ENCODE measurements around the gene CMKLR1. TPM values are rescaled to one million over a fixed set of nuclear protein-coding genes. Genes with fewer than 3 reads are reported as not detected.

The CMKLR1 gene
- total RNA-seq, 1 donor from 2014 or later = 5.2 TPM

DNA sequence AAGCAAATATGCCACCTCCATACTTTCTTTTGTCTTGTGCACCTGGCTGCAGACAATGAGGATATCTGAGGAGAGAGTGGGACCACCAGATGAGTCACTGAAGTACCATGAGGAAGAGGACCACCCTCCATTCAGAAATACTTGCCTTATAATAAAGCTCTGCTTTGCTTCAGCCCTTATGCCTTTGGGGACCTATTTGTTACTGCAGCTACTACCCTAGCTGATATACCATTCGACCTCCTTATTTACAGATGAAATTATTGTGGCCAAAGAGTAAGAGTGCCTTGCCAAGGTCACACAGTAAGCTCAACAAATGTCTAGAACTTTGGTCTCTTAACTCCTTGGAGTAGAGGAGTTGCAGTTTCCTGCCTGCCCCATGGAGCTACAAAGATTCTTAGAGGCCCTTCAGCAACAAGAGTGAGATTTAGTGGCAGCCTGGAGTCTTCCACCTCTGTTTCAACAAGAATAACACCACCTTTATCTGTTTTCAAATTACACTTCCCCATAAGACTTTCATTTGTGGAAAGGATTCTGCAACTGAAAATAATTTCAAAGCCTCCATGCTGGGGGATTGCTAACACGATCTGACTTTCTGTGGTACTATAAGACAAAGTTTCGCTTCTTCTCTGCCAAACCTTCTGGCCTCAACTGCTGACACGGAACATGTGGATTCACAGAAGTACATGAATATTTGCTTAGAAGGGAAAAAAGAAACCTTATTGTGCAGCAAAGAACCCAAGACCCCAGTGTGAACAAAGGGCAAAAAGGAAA is 3.6 kb downstream of the CMKLR1 start:
- no peak for DNase-seq (ENCODE audit: low spot score)

GRCh38 chr12:108333898-108334699 is 5.0 kb downstream of the CMKLR1 start:
- DNase-seq (ENCODE audit: low spot score) = no peak

DNA sequence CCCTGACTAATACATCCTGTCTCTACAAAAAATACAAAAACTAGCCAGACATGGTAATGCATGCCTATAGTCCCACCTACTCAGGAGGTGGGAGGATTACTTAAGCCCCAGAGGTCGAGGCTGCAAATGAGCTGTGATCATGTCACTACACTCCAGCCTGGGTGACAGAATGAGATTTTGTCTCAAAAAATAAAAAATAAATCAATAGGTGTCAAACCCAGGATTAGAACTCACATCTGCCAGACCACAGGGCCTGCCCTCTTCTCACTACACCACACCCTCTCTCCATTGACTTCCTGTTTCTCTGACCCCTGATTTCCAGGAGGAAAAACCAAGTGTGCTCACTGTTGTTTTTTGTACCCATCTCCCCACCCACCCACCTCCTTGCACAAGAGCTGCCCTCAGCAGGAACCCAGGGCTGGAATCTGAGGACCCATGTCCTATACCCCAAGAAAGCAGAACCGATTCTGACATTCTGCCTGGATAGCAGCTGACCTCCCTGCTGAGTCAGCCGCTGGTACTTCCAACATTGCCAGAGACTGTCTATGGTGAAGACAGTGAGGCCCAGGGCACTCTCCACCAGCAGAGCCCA is 6.2 kb downstream of the CMKLR1 start:
- DNase-seq (ENCODE audit: low spot score) = no peak

- DNase-seq (ENCODE audit: low spot score) = no peak
Measured at GRCh38 chr12:108328420-108328819, 10.7 kb downstream of the CMKLR1 start.

GRCh38 chr12:108327621-108328344 is 11.3 kb downstream of the CMKLR1 start:
- DNase-seq (ENCODE audit: low spot score) = no peak

DNA sequence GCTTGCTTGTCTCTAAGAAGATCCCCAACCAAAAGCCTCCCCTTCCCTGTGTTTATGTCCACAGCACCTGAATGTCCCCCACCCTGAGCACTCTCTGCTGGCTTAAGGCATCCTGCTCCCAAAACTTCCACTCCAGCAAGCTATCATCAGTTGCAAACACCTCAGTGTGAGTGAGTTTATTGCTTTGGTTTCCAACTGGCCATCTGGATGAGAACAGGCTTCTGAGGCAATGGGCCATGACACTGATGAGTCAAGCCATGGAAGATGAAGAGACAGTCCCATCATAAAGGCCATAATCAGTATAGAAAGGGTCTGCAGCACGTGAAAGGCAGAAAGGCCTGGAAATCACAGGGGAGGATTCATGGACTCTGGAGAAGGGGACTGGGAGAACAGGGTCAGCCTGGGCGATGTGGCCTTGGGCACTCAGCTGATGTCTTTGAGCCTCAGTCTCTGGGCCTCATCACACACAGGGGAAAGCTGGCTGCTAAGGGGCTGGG is 12.8 kb downstream of the CMKLR1 start:
- no peak for DNase-seq (ENCODE audit: low spot score)

DNA sequence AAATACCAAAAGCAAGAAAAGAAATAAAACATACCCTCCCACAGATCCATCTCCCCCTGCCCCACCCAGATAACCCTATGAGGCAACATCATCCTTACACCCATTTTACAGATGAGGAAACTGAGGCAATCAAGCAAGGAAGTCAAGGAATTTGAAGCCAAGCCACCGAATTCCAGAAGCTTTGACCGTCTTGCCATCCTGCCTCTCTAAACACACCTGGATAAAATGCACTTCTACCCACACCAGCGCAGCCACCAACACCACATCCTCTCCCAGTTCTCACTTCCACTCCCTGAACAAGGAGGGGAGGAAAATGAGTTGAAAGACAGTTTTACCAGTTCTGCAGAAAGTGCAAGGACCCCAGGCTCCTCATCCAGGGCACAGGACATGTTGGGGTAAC is 13.6 kb downstream of the CMKLR1 start:
- no peak for DNase-seq (ENCODE audit: low spot score)

DNA sequence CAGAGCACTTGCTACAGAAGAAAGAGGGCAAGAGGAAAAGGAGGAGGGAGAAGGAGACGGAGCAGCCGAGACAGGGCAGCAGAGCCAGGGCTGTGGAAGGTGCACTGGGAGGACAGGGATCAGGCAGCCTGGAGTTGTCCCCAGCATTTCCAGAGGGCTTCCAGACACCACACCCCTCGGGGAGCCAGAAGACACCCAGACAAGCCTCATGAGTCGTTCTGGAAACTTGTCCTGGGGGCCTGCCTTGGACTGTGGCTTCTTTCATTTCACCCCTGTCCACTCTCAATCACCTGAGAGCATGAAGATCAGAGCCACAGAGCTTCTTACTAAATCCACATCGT is 14.1 kb downstream of the CMKLR1 start:
- DNase-seq (ENCODE audit: low spot score) = no peak

GRCh38 chr12:108324351-108325017 is 14.6 kb downstream of the CMKLR1 start:
- DNase-seq (ENCODE audit: low spot score) = no peak

DNA sequence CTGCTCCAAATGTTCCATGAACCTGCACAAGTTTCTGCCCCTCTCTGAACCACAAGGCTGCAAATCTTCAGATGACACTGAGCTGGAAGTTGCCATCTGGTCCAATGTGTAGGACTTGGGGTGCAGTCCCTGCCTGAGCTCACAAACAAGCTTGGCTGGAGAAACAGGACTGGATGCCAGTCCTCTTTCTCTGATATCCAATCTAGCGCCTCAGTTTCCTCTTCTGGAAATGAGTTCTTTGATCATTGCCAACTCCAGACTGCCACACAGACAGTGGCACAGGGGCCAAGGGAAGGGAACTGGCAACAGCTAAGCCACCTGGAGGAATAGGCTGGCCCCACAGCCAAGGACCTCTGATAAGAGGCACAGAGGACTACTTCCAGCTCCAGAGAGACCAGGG is 15.5 kb downstream of the CMKLR1 start:
- DNase-seq (ENCODE audit: low spot score) = no peak

GRCh38 chr12:108322998-108323397 is 16.1 kb downstream of the CMKLR1 start:
- DNase-seq (ENCODE audit: low spot score) = no peak

GRCh38 chr12:108321688-108322087 is 17.4 kb downstream of the CMKLR1 start:
- DNase-seq (ENCODE audit: low spot score) = no peak

- no peak for DNase-seq (ENCODE audit: low spot score)
Measured at GRCh38 chr12:108320507-108321293, 18.4 kb downstream of the CMKLR1 start.

DNA sequence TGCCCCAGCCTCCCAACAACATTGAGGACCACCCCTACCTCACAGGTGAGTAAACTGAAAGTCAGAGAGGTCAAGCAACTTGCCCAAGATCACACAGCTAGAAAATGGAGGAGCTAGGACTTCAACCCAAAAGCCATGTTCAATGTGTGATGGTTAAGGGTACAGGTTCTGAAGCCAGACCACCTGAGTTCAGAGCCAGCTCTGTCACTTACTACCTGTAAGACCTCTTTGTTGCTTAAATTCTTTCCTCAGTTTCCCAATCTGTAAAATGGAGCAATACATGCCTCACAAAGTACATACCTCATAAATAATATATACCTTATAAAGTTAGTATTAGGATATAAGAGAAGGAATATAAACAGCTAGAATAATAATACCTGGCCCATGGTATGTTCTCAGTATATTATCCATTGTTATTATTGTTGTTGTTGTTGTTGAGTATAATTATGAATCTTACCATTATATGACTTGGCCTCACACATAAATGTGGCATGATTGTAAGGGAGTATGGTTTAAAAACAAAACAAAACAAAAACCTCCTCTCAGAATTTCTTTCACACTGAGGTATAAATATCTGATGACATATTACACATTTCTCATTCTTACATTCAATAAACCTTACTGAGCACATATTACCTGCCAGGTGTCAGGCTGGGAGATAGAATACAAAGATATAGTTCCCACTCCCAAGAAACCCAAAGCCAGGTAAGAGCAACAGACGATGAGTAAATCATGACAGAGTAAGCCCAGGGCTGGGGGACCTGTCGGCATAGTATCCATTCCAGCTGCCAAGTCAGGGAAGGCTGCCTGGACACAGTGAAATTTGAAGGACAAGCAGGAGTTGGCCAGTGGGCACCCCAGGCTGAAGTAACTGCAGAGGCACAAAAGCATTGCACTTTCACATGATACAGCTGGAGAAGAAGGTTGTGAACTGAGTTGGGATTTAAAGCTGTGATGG is 19.6 kb downstream of the CMKLR1 start:
- DNase-seq (ENCODE audit: low spot score) = no peak

GRCh38 chr12:108318472-108319275 is 20.4 kb downstream of the CMKLR1 start:
- no peak for DNase-seq (ENCODE audit: low spot score)

- DNase-seq (ENCODE audit: low spot score) = no peak
Measured at GRCh38 chr12:108317308-108318234, 21.5 kb downstream of the CMKLR1 start.
